NB4 (cell line): ENCODE results near the gene MELTF.

Source experiments
- DNase-seq: peaks from one replicate; pipeline ENCODE4 v3.0.0; 2010; ENCODE audit warnings: low read depth
- H3K4me3 ChIP-seq: one replicate; pipeline ENCODE4 v1.5.1; 2011; ENCODE audit warnings: mild to moderate bottlenecking, low read depth, low read length, moderate library complexity
- CTCF ChIP-seq: IDR thresholded peaks from one replicate; pipeline ENCODE4 v1.5.1; 2012; ENCODE audit warnings: low read depth, low read length
- MAX ChIP-seq: IDR thresholded peaks from 2 replicates; pipeline ENCODE4 v1.6.1; 2011; ENCODE audit warnings: low read depth, low read length
- MYC ChIP-seq: IDR thresholded peaks from 2 replicates; pipeline ENCODE4 v1.6.1; 2011; ENCODE audit warnings: low read depth, low read length
- POLR2A ChIP-seq: IDR thresholded peaks from 2 replicates; pipeline ENCODE4 v1.6.1; 2011; ENCODE audit warnings: mild to moderate bottlenecking; ENCODE audit not compliant: insufficient read length; ENCODE audit errors: extremely low read depth

Gene MELTF

GRCh38 chr3:197024881-197025735 lies 4.5 kb downstream of the MELTF start:
- no peak for DNase-seq
- TF ChIP-seq MAX, result no peak
- no peak for TF ChIP-seq CTCF
- TF ChIP-seq POLR2A, result no peak
- TF ChIP-seq MYC, result no peak
- no peak overlapping the region for H3K4me3 ChIP-seq

GRCh38 chr3:197023998-197024651 lies 5.5 kb downstream of the MELTF start:
- TF ChIP-seq CTCF (no peak), MAX (no peak), MYC (no peak), POLR2A (no peak)
- peak; percentile 49 for DNase-seq

GRCh38 chr3:197023241-197023997 lies 6.2 kb downstream of the MELTF start:
- DNase-seq, result peak; percentile 43
- peak overlapping the region; percentile 37 for H3K4me3 ChIP-seq
- TF ChIP-seq CTCF (no peak), MAX (peak; percentile 39)

More at GRCh38 chr3:197023998-197024651, 5.5 kb downstream of the MELTF start:
- H3K4me3 ChIP-seq, result peak overlapping the region; percentile 37

GRCh38 chr3:197022405-197023231 lies 7.0 kb downstream of the MELTF start:
- no peak for DNase-seq
- no peak for TF ChIP-seq MAX
- TF ChIP-seq CTCF, result no peak
- TF ChIP-seq POLR2A, result no peak
- TF ChIP-seq MYC, result no peak
- H3K4me3 ChIP-seq, result no peak overlapping the region
